OCI-LY1 (cell line): ENCODE measurements around the gene CCBE1.

Experiments
- H2AFZ ChIP-seq: fragments of 200-600 bp; sonication (generic), shearing (Covaris generic); 2 replicates; pipeline ENCODE4 v1.6.0; 2014; ENCODE audit warnings: antibody characterized with exemption, mild to moderate bottlenecking, low read length
- H3F3A ChIP-seq: fragments of 200-600 bp; sonication (generic), shearing (Covaris generic); 2 replicates; pipeline ENCODE4 v1.6.0; 2014; ENCODE audit warnings: mild to moderate bottlenecking, antibody characterized with exemption, low read length, moderate library complexity; ENCODE audit not compliant: insufficient read depth
- H3K27ac ChIP-seq: fragments of 200-600 bp; sonication (generic); 2 replicates; pipeline ENCODE4 v1.5.1; 2014; ENCODE audit warnings: low read length, mixed run types, mild to moderate bottlenecking, low read depth; ENCODE audit not compliant: poor library complexity, severe bottlenecking
- H3K27me3 ChIP-seq: fragments of 200-600 bp; sonication (generic); 2 replicates; pipeline ENCODE4 v1.6.0; 2014; ENCODE audit warnings: antibody characterized with exemption, mild to moderate bottlenecking, low read length, moderate library complexity; ENCODE audit not compliant: insufficient read depth
- H3K36me3 ChIP-seq: fragments of 200-600 bp; sonication (generic); 2 replicates; pipeline ENCODE4 v1.6.1; 2014; ENCODE audit warnings: mild to moderate bottlenecking, antibody characterized with exemption, low read length, moderate library complexity, mixed read lengths; ENCODE audit not compliant: insufficient read depth
- H3K4me1 ChIP-seq: fragments of 200-600 bp; sonication (generic); 2 replicates; pipeline ENCODE4 v1.5.1; 2014; ENCODE audit warnings: mild to moderate bottlenecking, low read length, moderate library complexity; ENCODE audit not compliant: insufficient read depth, severe bottlenecking
- H3K4me2 ChIP-seq: fragments of 200-600 bp; sonication (generic), shearing (Covaris generic); 2 replicates; pipeline ENCODE4 v1.6.1; 2014; ENCODE audit warnings: low read length
- H3K4me3 ChIP-seq: fragments of 200-600 bp; sonication (generic); 2 replicates; pipeline ENCODE4 v1.5.1; 2014; ENCODE audit warnings: low read length, low read depth, mild to moderate bottlenecking, mixed read lengths; ENCODE audit not compliant: poor library complexity, severe bottlenecking
- H3K79me2 ChIP-seq: fragments of 200-600 bp; shearing (Covaris generic); 2 replicates; pipeline ENCODE4 v1.6.1; 2016; ENCODE audit warnings: mixed run types, low read length, mixed read lengths; ENCODE audit not compliant: insufficient read depth
- H3K9ac ChIP-seq: fragments of 200-600 bp; sonication (generic), shearing (Covaris generic); 2 replicates; pipeline ENCODE4 v1.6.1; 2014; ENCODE audit warnings: mild to moderate bottlenecking, low read length, mixed read lengths
- H3K9me2 ChIP-seq: fragments of 200-600 bp; sonication (generic), shearing (Covaris generic); 2 replicates; pipeline ENCODE4 v1.6.1; 2014; ENCODE audit warnings: low read depth, mild to moderate bottlenecking, low read length, mixed read lengths
- H3K9me3 ChIP-seq: fragments of 200-600 bp; shearing (Covaris generic); 2 replicates; pipeline ENCODE4 v1.6.1; 2014; ENCODE audit warnings: low read length, mixed read lengths
- H4K20me1 ChIP-seq: fragments of 200-600 bp; sonication (generic), shearing (Covaris generic); 2 replicates; pipeline ENCODE4 v1.6.0; 2016; ENCODE audit warnings: mild to moderate bottlenecking, low read length; ENCODE audit not compliant: insufficient read depth
- EZH2 ChIP-seq: fragments of 200-600 bp; sonication (generic), shearing (Covaris generic); IDR thresholded peaks from 2 replicates; pipeline ENCODE4 v1.8.0; 2017; ENCODE audit warnings: borderline replicate concordance, mixed run types, mild to moderate bottlenecking, antibody characterized with exemption, low read length, moderate library complexity, mixed read lengths
- TF ChIP-seq, protein P1 (sequence below): fragments of 200-600 bp; sonication (generic), shearing (Covaris generic); IDR thresholded peaks from 2 replicates; pipeline ENCODE4 v1.5.1; 2017; ENCODE audit warnings: mild to moderate bottlenecking, antibody characterized with exemption, low read length, moderate library complexity, mixed read lengths

Gene CCBE1

DNA sequence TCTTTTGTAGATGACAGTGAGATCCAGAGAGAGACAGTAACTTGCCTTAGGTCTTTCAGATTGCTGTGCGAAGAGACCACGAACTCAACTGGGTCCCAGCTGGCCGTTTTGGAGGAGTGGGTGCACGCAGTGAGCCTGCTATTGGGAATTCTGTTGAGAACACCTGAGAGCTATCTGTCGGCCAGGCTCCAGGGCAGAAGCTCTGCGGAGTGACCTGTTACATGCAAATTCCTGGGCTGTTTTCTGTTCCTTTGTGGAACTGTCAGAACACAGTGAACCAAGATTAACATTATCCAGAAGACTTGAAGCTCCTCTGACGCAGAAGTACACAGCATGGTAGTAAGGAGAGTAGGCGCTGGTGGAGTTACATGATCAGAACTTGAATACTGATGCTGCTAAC, 238.6 kb downstream of the CCBE1 start:
- no peak overlapping the region for H3K9ac ChIP-seq
- no peaks in the 10 kb centered on the region for H4K20me1 ChIP-seq
- H3K9me2 ChIP-seq = no peaks in the 10 kb centered on the region
- H3F3A ChIP-seq = no peaks in the 10 kb centered on the region
- H3K27ac ChIP-seq = no peak overlapping the region
- H3K27me3 ChIP-seq = no peaks in the 10 kb centered on the region
- no peaks in the 10 kb centered on the region for H3K4me1 ChIP-seq
- no peak overlapping the region for H2AFZ ChIP-seq
- H3K4me3 ChIP-seq = no peak overlapping the region
- TF ChIP-seq EZH2 = no peak
- TF ChIP-seq, protein P1, sequence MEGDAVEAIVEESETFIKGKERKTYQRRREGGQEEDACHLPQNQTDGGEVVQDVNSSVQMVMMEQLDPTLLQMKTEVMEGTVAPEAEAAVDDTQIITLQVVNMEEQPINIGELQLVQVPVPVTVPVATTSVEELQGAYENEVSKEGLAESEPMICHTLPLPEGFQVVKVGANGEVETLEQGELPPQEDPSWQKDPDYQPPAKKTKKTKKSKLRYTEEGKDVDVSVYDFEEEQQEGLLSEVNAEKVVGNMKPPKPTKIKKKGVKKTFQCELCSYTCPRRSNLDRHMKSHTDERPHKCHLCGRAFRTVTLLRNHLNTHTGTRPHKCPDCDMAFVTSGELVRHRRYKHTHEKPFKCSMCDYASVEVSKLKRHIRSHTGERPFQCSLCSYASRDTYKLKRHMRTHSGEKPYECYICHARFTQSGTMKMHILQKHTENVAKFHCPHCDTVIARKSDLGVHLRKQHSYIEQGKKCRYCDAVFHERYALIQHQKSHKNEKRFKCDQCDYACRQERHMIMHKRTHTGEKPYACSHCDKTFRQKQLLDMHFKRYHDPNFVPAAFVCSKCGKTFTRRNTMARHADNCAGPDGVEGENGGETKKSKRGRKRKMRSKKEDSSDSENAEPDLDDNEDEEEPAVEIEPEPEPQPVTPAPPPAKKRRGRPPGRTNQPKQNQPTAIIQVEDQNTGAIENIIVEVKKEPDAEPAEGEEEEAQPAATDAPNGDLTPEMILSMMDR = no peak
- no peaks in the 10 kb centered on the region for H3K79me2 ChIP-seq
- H3K36me3 ChIP-seq = no peaks in the 10 kb centered on the region
- H3K9me3 ChIP-seq = no peaks in the 10 kb centered on the region
- H3K4me2 ChIP-seq = no peak overlapping the region

DNA sequence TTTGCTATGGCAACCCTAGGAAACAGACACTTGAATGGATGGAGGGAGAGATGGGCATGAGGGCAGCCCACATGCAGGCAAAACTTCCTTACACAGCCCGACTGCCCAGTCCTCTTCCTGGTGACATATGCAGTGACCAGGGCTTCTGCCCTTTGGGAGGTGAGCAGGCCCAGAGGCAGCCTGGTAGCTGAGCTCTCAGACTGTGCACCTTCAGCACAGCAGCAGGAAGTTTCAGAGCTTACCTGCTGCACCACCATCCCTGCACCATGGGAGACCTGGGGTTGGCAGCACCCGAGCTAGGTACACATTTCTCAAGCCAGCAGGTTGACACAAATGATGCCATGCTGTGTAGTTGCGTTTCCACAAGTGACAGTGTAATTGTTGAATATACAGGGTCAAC, 240.6 kb downstream of the CCBE1 start:
- H3K9ac ChIP-seq = no peak overlapping the region
- no peak overlapping the region for H3K4me2 ChIP-seq
- no peak overlapping the region for H3K4me3 ChIP-seq
- no peaks in the 10 kb centered on the region for H3K9me2 ChIP-seq
- H3K27ac ChIP-seq = no peak overlapping the region
- no peak for TF ChIP-seq EZH2
- TF ChIP-seq, protein P1 = no peak
- no peaks in the 10 kb centered on the region for H4K20me1 ChIP-seq
- H3K79me2 ChIP-seq = no peaks in the 10 kb centered on the region
- no peaks in the 10 kb centered on the region for H3K9me3 ChIP-seq
- no peak overlapping the region for H2AFZ ChIP-seq
- no peaks in the 10 kb centered on the region for H3K4me1 ChIP-seq
- H3K36me3 ChIP-seq = no peaks in the 10 kb centered on the region
- H3K27me3 ChIP-seq = no peaks in the 10 kb centered on the region
- no peaks in the 10 kb centered on the region for H3F3A ChIP-seq

DNA sequence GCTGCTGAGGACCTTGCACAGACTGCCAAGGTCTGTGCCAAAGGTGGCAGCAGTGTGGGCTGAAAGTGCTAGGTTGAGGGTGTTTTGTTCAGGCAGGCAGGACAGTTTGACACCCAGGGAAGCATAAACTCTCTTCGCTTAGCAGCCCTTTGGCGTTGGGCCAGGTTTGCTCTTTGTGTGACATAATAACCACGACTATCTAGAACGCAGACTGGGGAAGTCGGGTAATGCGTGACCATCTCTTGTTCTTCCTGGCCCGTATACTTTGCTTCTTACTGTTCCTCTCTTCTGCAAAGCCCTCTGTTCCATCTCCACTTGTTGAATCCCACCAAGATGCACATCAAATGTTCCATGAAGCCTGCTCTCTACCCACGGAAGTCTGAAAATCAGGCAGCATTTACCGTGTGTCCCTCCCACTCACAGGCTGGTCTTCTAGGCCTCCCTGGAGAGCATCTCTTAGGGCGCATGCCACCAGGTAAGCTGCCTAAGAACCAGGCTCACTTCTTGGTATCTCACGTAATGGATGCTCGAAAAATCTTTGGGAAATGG, 241.4 kb downstream of the CCBE1 start:
- Histone ChIP-seq H4K20me1 (no peaks in the 10 kb centered on the region), H3K9me3 (no peaks in the 10 kb centered on the region), H3F3A (no peaks in the 10 kb centered on the region), H3K4me2 (no peak overlapping the region), H3K4me3 (no peak overlapping the region), H3K9ac (no peak overlapping the region), H3K27ac (no peak overlapping the region), H3K27me3 (no peaks in the 10 kb centered on the region), H3K36me3 (no peaks in the 10 kb centered on the region), H3K4me1 (no peaks in the 10 kb centered on the region), H2AFZ (no peak overlapping the region), H3K9me2 (no peaks in the 10 kb centered on the region), H3K79me2 (no peaks in the 10 kb centered on the region)
- TF ChIP-seq EZH2 = no peak
- TF ChIP-seq, protein P1 = no peak
